Measurements from ENCODE around the gene COPB1.

- TF ChIP-seq CTCF (IDR thresholded peaks at IDR 0.05) (no peak), POLR2A (IDR thresholded peaks at IDR 0.05; ENCODE audit: low read depth) (no peak), POLR2AphosphoS5 (IDR thresholded peaks at IDR 0.05) (no peak), EP300 (IDR thresholded peaks at IDR 0.05) (no peak)
Observed at GRCh38 chr11:14519597-14519916, 19.9 kb upstream of the COPB1 start.
